NCI-H187 treated with DMSO at 0.1 percent for 48 hours (cell line): Measurements from ENCODE around the gene COL8A1.

Experiments
- DNase-seq: peaks from one replicate; lab custom pipeline; 2025; lab: John Stamatoyannopoulos, UW

Gene COL8A1

DNA sequence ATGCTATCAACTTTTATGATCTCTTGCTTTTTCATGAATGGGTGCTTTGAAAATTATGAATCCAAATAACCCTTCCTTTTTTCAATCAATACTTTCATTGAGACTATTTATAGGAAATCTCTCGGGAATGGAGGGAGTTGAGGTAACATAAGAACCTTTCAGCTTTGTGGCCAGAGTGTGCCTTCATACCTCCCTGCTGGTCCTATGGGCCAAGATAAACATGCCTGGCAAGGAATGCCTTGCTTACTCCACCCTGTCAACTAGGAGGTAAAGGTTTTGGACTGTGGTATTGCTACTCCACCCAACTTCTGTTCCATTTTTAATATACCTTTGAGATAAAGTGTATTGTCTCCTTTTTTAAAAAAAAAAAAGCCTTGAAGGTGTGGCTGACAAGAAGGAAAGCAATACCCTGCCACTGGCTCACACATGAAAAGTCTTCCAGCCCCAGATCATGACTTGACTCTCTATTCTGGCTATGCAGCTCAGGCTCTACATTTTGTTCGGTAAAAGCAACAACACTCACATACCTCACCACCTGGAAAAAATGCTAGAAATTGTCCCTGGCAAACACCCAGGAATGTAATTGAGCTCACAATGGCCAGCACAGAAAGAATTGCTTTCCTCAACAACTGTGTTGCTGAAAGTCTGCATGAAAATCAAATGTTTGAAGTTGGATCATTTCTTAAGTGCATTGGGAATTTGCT lies 35.8 kb downstream of the COL8A1 start:
- no peak for DNase-seq

DNA sequence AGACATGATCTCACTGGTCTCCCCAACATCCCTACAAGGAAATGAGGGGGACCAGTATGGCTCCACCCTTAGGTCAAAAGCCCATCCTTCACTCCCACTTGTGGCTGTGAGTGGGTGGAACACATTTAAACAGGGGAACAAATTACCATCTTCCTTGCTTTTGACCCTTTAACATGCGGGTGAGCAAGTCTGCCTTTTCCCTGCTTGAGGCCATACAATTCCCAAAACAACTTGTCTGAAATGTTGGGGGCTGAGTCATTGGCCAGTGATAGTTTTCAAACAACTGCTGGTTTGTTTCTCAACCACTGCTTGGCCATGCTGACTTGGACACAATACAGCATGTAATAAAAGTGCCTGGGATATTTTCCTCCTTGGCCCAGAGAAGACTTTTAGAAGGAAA lies 39.6 kb downstream of the COL8A1 start:
- no peak for DNase-seq

DNA sequence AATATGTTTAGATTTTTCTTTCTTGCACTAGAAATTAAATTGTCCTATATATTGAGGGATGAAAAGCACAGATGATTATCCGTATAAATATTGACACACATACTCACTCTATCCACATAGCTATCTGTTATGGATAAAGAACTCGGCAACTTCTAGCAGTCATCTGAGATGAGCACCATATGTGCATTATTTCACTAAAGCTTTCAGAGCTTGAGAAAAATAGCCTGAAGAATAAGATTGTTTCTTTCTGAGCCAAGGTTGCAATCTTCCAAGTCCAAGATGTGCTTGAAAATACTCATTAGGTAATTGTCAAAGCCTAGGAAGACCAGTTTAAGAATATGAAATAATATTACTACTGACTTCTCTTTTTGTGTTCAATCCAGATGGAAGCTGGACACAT lies 40.5 kb downstream of the COL8A1 start:
- no peak for DNase-seq

DNA sequence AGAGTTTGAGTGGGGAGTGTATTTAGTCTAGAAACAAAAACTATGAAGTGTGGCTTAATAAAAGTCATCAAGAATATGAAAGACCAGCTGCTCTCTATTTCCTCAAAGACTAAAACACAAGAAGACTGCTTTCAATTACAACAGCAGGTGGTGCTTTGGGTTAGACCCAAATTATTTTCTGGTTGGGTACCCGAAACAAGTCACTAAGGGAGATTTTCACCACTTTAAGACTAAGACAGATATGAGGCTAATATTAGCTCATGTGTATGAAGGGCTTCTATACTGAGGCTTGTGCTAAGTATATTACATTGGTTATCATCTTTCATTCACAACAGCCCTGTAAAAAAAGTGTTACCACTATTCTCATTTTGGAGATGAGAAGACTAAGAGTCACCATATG lies 43.1 kb downstream of the COL8A1 start:
- DNase-seq: no peak

DNA sequence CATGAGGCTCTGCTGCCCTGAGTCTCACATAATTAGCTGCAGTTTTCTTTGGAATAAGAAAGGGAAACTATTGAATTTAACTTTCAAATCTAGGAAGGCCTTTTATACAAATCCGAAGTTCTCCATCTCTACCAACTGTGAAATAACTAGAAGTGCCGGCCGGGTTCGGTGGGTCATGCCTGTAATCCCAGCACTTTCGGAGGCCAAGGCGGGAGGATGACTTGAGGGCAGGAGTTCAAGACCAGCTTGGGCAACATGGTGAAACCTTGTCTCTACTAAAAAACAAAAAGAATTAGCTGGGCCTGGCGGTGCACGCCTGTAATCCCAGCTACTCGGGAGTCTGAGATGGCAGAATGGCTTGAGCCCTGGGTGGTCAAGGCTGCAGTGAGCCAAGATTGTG lies 43.6 kb downstream of the COL8A1 start:
- no peak for DNase-seq

DNA sequence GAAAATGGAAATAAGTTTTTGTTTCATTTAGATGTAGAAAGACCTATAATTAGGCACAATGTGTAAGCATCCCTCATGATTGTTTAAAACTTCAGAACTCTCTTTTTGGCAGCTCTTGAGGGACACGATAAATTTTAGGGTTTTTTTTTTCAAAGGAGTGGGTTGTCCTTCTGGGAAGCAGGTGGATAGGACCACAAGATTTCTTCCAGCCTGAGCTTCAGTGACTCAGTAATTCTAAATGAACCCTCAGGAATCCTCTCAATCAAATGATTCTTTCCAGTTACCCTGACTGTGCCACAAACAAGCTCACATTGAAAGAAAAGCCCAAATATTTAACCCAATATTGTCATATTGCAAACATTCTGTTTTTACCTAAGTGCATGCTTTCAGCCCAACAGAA lies 45.1 kb downstream of the COL8A1 start:
- no peak for DNase-seq

DNA sequence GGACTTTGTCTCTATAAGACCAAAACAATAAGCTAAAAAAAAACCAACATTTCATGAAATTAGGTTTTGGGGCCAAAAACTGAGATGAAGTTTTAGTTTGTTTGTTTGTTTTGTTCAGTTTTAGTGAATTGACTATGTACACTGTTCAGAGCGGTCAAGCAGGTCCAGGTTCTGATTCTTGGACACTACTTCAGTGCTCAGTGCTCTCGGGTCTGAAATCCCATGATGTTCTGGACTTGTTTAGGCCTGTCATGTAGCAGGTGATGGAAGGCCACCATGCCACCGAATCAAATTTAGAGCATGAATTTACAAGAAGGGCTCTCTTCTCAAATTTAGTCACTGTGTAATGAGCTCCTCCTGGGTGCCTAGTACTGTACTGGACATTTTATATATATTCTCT lies 45.5 kb downstream of the COL8A1 start:
- DNase-seq: no peak

DNA sequence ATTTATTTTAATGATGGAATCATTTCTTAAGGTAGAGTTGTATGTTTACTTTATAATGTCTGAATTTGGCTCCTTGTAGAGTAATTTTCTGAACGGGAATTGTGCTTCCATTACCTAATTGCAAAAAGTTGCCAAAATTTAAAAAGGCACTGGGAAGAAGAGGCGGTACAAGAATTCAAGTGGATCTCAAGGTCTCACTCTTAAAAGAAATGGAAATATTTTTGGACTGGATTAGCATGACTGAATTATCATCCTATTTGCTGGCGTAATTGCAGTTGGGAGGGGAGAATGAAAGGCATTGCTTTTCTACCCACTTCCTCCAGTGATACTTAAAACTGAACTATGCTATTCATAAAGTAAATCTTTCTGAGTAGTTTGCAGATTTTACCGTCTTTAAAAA lies 46.2 kb downstream of the COL8A1 start:
- DNase-seq: no peak

DNA sequence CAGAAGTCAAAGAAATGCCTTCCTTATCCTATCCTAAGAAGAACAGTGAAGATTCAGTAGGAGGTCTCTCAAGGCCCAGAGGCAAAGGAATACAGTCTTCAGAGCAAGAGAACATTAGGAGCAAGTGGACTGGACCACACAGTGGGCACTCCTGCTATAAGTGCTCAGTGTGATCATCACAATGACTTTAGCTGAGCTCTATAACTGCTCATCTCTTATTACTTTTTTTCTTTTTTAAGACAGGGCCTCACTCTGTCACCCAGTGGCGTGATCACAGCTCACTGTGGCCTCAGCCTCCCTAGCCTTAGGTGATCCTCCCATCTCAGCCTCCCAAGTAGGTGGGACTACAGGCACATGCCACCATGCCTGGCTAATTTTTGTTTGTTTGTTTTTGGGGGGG lies 48.1 kb downstream of the COL8A1 start:
- DNase-seq: no peak

DNA sequence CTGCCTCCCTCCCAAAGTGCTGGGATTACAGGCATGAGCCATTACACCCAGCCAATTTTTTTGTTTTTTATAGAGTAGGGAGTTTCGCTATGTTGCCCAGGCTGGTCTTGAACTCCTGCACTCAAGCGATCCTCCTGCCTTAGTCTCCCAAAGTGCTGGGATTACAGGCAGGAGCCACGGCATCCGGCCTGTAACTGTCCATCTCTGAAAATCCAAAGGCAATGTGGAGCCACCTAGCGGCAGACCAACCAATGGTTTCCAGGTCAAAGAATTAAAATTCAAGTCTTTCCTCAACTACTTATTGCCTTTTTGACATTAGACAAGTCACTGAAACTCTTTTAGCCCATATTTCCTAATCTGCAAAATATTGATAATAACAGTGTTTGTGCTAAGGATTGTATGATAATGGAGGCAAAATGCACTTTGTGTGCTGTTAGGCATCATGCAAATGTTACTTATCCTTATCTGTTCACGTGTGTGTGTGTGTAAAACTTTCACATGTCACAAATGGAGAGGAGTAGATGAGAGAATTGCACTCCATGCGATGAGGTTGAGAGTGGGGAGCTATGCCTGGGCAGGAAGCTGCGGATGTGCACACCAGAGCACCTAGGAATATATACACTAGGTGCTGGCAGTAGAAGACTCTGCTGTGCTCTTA lies 48.7 kb downstream of the COL8A1 start:
- DNase-seq: no peak

DNA sequence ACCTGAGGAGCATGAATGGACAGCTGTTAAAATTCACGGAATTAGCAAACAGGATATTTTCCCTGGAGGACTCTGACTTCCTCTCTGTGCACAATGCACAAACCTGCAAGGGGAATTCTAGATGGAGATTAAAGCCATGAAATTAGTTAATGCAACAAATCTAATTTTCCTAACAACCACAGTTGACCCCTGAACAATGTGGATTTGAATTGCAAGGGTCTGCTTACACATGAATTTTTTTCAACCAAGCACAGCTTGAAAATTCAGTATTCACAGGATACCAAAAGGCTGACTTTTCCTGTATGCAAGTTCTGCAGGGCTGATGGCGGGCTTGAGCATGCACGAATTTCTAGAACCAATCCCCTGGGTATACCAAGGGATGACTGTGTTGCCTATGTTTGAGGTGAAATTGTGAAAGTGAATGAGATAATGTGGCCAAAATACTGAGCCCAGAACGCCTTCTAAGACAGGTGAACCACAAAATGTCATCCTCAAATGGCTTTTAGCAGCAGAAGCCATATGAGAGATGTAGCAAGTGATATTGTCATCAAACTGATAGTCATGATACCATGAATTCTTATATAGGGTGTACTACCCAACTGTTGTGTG lies 52.5 kb downstream of the COL8A1 start:
- no peak for DNase-seq

DNA sequence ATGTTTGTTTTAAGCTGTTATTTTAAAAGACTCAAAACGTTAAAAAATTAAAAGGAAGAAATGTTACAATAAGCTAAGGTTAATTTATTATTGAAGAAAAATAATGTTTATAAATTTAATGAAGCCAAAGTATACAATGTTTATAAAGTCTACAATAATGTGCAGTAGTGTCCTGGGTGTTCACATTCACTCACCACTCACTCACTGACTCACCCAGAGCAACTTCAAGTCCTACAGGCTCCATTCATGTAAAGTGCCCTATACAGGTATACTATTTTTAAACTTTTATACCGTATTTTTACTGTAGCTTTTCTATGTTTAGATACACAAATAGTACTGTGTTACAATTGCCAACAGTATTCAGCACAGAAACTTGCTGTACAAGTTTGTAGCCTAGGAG lies 55.2 kb downstream of the COL8A1 start:
- no peak for DNase-seq

DNA sequence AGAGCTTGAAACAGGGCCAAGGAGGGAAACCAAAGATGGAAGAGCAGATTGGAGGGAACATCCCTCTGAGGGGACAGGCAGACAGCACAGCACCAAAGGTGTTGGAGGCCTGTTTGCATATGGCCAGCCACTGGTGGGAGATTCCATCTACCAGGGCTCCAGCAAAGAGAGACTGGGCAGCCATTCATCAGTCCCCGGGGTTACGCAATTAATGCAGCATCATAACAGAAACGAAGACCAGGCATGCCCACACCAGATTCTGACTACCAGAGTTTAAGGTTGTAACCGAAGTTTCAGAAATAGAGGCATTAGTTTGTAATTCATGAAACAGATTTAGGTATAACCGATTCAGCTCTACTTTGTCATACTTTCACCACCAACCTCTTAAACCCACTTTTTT lies 58.1 kb downstream of the COL8A1 start:
- no peak for DNase-seq

DNA sequence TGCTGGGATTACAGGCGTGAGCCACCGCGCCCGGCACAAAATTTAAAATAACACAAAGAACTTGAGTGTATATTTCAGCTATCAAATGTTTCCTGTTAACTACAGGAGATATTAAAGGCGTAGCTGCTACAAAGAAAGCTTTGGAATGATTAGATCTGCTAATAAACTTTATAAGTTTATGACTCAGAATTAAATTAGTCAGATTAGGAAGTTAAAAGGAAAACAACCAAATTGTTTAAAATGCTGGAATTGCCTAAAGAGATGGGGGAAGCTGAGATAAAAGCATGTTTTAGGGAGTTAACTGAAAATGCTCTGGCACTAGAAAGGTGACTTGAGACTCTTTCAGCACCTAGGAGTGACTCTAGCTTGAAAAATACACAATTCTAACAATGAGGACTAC lies 58.9 kb downstream of the COL8A1 start:
- no peak for DNase-seq

DNA sequence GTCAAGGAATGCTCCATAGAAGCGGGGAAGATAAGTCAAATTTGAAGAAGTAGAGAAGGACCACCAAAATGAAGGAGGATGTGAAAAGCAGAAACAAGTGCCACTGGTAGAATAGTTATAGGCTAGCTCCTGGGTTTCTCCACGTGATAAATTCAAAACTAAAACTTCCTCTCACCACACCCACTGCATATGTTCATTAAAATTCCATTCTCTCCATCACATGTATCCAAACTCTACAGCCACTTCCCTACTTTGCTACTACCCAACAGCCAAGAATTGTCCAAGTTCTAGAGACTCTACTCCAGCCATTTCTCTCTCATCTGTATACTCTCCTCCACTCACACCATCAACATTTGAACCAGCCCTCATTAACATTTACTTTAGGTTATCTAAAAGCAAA lies 60.5 kb downstream of the COL8A1 start:
- no peak for DNase-seq

DNA sequence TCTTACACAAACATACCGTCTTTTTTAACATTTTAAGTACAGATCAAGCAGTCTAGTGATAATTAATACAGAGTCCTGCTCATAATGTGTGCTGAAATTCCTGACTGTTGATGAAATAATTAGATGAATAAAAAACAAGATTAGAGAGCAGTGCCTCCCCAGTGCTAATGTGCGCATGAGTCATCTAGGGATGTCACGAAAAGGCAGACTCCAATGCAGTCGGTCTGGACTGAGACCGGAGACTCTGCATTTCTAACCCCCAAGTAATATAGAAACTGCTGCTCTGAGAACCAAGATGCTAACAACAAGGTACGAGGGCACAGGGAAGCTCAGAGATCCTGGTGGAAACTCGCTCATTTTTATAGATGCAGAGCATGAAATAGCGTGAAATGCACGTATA lies 61.4 kb downstream of the COL8A1 start:
- DNase-seq: no peak

DNA sequence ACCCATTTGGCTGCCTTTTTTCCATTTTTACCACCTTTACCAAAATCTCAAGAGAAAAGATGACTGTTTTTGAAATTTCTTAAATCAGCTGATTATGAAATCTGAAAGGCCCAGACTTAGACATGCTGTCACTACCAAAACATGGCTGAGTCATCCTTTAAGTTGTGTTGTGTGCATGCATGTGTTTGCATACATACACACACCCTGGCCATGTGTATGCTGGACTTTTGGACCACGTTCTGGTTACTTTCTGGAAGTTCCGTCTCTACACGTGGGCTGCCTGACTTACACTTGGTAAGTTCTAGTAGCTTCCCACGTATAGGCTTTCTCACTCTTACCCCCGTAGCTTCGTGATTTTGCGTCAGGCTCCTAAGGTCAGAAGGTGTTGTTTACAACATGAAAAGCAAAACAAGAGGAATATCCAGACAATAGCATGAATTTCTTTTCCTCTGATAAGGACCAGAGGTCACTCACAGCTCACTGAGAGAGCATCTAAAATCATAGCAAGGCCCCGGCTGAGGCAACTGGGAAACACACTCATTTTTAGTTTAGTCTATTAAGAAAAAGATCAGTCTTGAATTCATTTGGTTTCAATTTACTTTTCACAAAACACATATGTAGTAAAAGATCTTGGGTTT lies 62.4 kb downstream of the COL8A1 start:
- no peak for DNase-seq

DNA sequence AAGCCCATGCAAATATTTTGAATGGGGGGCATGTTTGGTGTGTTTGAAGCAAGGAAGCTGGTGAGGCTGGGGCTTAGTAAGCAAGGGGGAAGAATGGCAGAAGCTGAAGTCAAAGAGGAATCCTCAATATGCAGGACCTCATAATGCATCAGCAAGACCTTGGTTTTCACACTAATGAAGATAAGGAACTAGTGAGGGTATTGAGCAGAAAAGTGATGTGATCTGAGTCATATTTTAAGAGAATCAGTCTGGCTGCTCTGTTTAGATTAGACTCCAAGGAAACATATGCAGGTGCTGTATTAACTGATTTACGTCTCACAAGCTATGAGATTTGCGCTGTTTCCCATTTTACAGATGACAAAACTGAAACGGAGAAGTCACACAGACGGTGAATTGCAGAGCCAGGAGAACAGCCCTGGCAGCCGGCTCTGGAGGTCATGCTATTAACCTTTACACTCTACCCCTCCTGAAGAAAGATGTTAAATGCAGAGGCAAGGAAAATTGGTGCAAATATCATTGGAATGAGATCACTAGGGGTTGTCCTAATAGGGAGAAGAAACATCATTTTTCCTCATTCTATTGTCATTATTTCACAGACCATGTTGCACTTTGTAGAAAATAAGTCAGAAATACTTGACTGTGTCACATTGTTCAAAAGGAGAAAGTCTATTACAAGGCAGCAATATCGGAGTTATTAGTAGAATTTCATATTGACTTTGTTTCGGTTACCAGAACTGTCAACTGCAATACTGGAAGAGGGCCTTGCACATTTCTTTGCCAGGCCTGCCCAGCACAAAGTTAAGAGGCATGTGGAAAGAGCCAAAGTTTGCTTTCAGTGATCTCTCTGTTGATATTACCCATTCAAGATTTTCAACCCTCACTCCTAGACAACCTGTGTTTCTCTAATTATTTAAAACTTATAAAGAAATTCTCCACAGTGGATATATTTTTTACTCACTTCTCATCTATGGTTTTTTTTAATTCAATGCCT lies 64.9 kb downstream of the COL8A1 start:
- no peak for DNase-seq

DNA sequence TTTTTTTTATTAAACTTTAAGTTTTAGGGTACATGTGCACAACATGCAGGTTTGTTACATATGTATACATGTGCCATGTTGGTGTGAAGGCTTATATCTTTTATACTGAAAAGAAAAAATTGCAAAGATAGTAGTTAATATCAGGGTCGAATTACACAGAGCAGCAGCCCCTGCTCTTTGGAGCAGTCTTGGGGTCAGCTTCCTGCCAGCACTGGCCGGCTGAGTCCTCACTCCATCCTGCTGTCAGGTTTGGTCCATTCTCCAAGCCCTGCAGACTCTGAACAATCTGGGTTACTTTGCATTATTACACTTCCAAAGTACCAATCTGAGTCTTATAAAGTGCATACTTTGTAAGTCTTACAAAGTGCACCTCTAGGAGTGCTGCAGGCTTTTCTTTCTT lies 66.0 kb downstream of the COL8A1 start:
- DNase-seq: no peak

DNA sequence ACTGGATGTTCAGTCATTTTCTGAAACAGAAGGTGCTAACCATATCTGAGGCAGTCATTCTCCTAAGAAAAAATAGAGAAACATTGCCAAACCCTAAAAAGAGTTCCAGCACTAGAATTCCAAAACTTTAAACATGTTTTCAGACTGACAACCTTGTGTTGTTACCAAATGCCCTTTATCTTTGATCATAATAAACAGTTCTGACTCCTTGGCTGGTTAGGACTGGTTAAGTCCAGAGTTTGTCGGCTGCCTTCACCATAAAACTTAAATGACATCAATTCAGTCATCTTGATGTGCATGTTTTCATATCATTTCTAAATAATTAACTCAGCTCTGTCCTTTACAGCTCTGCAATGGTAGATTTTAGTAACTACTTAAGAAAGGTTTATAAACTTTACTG lies 68.0 kb downstream of the COL8A1 start:
- no peak for DNase-seq

DNA sequence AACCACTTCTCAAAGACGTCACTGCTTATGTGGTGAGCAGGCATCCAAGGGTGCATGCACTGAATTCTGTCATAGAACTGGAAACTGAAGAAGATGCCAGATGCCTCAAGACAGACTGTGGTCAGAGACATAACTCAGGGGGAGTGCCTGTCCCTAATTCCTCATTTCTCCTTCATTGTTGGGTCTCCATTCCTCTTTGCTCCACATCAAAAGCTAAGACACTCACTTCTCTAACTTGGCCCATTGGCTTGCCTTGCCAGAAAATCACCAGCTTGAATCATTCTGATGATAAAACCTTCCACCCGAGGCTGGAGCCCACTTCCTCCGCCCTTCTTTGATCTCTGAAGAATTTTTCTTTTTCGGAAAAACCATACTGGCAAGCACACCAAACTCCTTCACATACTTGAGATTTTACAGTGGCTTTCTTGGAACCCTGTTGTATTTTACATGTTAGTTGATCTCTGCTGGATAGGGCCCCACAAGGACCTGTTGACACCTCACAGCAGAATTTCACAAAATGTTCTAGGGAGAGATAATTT lies 69.9 kb downstream of the COL8A1 start:
- DNase-seq: no peak

DNA sequence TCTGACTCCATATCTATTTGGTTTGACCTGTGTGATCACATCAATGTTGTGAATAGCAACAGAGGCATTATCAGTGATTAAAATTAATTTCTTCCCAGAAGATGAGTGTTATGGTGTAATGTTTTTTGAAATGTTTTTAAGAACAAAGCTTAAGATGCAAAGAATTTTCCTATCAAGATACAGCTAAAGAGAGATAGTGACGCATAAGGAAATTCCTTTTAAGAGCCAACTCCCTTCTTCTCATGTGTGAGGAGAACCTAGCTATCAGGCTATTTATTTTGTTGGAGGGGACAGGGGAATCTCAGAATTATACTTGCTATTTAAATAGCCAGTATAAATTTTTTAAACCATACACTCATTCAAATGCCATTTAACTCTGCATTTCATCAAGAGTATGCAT lies 71.3 kb downstream of the COL8A1 start:
- no peak for DNase-seq
